GM12891 (cell line): ENCODE measurements around the gene CNPY1.

Experiments used
- DNase-seq: peaks from one replicate; pipeline ENCODE4 v3.0.0; 2011; ENCODE audit warnings: low spot score; ENCODE audit not compliant: insufficient read length
- FAIRE-seq: peaks from 2 replicates; lab custom pipeline; 2011; peaks lifted over from hg19 to GRCh38; lab: Jason Lieb, UNC
- PAX5 ChIP-seq: IDR thresholded peaks from 2 replicates; pipeline ENCODE4 v1.6.1; 2011; ENCODE audit warnings: low read length, moderate library complexity, mild to moderate bottlenecking; ENCODE audit not compliant: insufficient read depth, severe bottlenecking
- POLR2A ChIP-seq: IDR thresholded peaks from 2 replicates; pipeline ENCODE4 v1.6.1; 2011; ENCODE audit warnings: low read depth, low read length, control low read depth
- POLR2AphosphoS5 ChIP-seq: IDR thresholded peaks from 2 replicates; pipeline ENCODE4 v1.6.1; 2011; ENCODE audit warnings: low read depth, low read length, control low read depth
- POU2F2 ChIP-seq: IDR thresholded peaks from 2 replicates; pipeline ENCODE4 v1.6.1; 2011; ENCODE audit warnings: low read depth, mild to moderate bottlenecking, control low read depth, low read length, moderate library complexity
- SPI1 ChIP-seq: IDR thresholded peaks from 2 replicates; pipeline ENCODE4 v1.6.1; 2011; ENCODE audit warnings: low read depth, low read length, control low read depth
- TAF1 ChIP-seq: IDR thresholded peaks from 2 replicates; pipeline ENCODE4 v1.6.1; 2011; ENCODE audit warnings: low read depth, low read length, control low read depth

The CNPY1 gene

DNA sequence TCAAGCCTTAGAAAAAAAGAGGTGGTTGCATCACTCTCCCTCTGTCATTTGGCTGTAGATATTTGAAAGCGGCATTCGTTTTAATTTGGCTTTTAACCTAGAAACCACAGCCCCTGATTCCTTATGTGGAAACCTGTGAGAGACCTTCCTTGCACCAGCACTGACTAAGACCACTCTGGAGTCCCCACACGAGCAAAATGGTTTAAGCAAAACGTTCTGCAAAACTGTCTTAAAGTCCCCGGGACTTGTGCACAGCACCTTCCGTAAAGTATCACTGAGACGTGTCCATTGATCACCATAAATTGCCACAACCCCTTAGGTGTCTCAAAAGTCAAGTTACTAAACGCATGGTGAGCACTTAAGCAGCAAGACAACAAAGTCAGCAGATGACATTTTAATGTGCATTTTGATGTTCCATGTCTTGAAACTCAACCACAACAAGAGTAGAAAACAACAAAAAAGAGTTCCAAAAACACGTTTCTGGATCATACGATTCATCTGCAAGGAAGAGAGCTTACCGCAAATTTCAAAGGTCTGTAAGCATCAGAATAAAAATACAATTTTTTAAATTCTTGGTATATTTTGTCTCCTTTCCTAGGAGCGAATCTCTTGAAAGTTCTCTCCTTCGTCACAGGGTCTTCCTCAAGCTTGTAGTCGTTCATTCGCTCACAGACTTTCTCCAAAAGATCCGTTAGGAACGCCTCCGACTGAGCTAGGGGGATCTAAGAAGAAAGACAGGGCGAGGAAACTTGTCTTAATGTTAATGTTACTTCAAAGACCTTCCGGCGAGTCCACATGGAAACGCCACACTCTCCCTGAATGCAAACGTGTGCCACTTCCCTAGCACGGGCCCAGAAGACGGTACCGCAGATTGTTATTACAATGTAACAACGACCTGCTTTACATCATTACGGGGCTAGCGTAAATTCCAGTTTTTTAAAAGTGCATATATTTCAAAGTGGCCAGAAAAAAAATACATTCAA is 37.7 kb downstream of the CNPY1 start:
- no peak for TF ChIP-seq POLR2A
- no peak for TF ChIP-seq PAX5
- no peak for TF ChIP-seq SPI1
- no peak for TF ChIP-seq TAF1
- no peak for TF ChIP-seq POU2F2
- no peak for TF ChIP-seq POLR2AphosphoS5
- no peak for DNase-seq
- FAIRE-seq: no peak

- DNase-seq: no peak
- no peak for FAIRE-seq
- TF ChIP-seq PAX5: no peak
- no peak for TF ChIP-seq SPI1
- TF ChIP-seq TAF1: no peak
- no peak for TF ChIP-seq POLR2AphosphoS5
- TF ChIP-seq POU2F2: no peak
- TF ChIP-seq POLR2A: no peak
Observed at GRCh38 chr7:155507576-155507975, 38.8 kb downstream of the CNPY1 start.

- no peak for TF ChIP-seq POLR2AphosphoS5
- TF ChIP-seq TAF1: no peak
- TF ChIP-seq PAX5: no peak
- no peak; the same call in 1 of the 2 replicates for TF ChIP-seq SPI1
- no peak for TF ChIP-seq POLR2A
- no peak for TF ChIP-seq POU2F2
- FAIRE-seq: no peak
- no peak for DNase-seq
Observed at GRCh38 chr7:155506854-155507337, 39.5 kb downstream of the CNPY1 start.

GRCh38 chr7:155505422-155505793 is 41.0 kb downstream of the CNPY1 start:
- TF ChIP-seq POLR2AphosphoS5 (no peak), TAF1 (no peak), POU2F2 (no peak), POLR2A (no peak), SPI1 (no peak), PAX5 (no peak)
- no peak for FAIRE-seq

DNA sequence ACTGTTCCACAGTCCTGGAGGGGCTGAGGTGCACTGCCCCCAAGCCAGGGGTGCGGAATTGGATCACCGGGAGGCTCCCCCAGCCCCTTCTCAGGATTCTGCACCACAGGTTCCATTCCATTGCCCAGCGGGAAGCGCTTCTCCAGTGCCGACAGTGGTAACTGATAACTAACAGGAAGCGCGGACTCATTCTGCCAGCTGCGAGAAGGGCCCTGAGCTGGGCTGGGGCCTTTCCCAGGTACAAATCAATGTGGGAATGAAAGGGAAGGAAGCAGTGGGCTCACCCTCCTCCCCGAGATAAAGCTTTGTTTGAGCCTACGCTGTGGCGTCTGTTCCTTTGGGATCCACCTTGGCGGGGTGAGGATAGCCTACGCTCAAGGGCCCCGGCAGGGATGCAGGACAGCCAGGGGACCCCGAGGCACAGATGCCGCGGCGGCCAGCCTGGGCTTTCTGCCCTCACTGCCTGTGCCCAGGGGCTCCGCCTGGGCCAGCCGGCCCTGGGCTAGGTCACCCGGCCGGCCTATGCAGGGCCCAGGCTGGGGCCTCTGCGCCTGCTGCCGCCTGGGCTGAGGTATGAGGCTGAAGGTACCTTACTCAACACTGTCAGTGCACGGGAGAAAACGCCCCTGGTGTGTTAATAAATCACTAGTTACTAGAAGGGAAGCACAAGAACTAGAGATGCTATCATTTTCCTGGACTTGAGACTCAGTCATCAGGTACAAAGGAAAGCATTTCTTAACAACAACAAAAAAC is 49.0 kb downstream of the CNPY1 start:
- no peak for TF ChIP-seq SPI1
- TF ChIP-seq POLR2A: no peak
- TF ChIP-seq PAX5: no peak
- TF ChIP-seq TAF1: no peak
- no peak for TF ChIP-seq POLR2AphosphoS5
- TF ChIP-seq POU2F2: no peak
- DNase-seq: no peak

More at GRCh38 chr7:155505422-155505793, 41.0 kb downstream of the CNPY1 start:
- no peak for DNase-seq

GRCh38 chr7:155496267-155497005 is 49.9 kb downstream of the CNPY1 start:
- DNase-seq: no peak
- TF ChIP-seq POLR2A (no peak), POLR2AphosphoS5 (no peak), TAF1 (no peak), PAX5 (no peak), SPI1 (no peak), POU2F2 (no peak)
- FAIRE-seq: no peak

More for the DNA sequence above, 49.0 kb downstream of the CNPY1 start:
- FAIRE-seq: no peak

DNA sequence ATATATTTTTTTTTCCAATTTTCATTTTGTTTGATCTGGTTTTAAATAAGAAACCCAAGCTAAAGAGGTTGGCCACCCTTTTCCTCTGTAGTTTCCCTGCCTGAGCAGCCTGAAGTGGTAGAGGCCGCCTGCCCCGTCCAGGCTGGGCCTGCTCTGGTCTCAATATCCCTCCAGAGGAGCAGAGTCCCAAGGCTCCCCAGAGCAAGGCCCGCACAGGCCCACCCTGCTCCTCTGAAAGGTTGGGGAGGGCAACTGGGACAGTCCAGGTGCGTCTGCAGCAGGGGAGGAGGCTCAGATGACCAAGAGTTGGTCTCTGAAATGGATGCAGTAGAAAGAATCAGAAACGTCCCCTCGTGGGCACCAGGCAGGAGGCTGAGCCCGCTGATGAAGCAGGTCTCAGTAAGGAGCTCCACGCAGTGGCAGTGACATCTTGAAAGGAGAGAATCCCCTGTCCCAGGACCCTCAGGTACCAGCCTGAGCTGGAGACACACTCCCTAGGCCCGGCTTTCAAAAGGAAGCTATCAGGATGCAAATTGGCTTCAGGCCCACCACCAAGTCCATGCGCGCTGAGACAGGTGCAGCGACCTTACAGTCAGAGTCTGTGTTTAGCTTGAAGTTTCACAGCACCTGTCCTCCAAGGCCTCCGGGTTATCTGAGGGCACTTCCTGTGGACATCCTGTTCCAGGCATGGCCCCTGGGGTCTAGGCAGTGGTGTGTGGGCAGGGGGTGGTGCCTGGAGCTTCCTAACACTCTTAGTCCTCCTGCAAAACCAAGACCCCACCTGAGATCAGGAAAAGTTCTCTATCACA is 50.7 kb downstream of the CNPY1 start:
- TF ChIP-seq SPI1: no peak
- no peak for TF ChIP-seq POLR2AphosphoS5
- no peak for TF ChIP-seq POU2F2
- no peak for TF ChIP-seq POLR2A
- no peak for TF ChIP-seq TAF1
- TF ChIP-seq PAX5: no peak
- FAIRE-seq (no peak), DNase-seq (no peak)
